ENCODE results near the gene CFHR2.
A peak's percentile ranks its signal among the peaks of the same experiment; 100 is the strongest.

CFHR2 gene

DNA sequence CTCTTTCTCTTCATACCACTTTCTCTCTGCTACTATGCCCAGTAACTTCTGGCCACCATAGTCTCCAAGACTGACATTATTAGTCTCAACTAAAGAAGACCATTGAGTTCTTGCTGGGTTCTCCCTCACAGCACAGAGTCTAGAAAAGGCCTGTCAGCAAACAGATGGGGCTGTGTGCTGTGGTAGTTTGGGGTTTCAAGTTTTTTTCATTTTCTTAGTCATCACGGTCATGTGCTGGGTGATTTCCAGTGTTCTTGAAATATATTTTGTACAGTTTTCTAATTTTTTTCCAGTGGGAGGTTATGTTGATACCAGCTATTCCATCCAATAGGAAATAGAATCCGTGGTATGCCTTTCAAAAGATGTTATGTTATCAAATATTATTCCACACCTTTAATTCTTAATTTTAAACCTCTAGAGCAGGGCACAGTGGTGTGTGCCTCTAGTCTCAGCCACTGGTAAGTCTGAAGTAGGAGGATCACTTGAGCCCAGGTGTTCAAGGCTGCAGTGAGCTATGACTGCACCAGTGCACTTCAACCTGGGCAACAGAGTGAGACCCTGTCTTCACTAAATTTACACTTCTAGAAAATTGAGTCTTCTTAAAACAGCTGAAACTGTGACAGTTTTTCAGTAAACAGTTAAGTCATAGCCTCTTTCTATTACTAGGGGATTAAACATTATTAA lies 8.3 kb downstream of the CFHR2 start:
- DNase-seq (ENCODE audit: low spot score) = peak; percentile 12
- TF ChIP-seq, protein P1, sequence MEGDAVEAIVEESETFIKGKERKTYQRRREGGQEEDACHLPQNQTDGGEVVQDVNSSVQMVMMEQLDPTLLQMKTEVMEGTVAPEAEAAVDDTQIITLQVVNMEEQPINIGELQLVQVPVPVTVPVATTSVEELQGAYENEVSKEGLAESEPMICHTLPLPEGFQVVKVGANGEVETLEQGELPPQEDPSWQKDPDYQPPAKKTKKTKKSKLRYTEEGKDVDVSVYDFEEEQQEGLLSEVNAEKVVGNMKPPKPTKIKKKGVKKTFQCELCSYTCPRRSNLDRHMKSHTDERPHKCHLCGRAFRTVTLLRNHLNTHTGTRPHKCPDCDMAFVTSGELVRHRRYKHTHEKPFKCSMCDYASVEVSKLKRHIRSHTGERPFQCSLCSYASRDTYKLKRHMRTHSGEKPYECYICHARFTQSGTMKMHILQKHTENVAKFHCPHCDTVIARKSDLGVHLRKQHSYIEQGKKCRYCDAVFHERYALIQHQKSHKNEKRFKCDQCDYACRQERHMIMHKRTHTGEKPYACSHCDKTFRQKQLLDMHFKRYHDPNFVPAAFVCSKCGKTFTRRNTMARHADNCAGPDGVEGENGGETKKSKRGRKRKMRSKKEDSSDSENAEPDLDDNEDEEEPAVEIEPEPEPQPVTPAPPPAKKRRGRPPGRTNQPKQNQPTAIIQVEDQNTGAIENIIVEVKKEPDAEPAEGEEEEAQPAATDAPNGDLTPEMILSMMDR (IDR thresholded peaks at IDR 0.05; ENCODE audit: extremely low read depth, missing control alignments) = no peak

DNA sequence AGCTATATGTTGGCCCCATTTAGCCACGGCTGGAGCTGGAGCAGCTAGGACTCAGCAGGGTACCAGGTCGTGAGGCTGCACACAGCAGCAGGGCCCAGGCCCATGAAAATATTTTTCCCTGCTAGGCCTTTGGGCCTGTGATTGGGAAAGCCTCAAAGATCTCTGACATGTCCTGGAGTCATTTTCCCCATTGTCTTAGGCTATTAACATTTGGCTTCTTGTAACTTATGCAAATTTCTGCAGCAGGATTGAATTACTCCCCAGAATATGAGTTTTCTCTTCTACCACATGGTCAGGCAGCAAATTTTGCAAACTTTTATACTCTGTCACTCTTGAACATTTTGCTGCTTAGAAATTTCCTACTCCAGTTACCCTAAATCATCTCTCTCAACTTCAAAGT lies 11.2 kb downstream of the CFHR2 start:
- TF ChIP-seq, protein P1 (IDR thresholded peaks at IDR 0.05; ENCODE audit: extremely low read depth, missing control alignments) = no peak
- no peak for DNase-seq (ENCODE audit: low spot score)

DNA sequence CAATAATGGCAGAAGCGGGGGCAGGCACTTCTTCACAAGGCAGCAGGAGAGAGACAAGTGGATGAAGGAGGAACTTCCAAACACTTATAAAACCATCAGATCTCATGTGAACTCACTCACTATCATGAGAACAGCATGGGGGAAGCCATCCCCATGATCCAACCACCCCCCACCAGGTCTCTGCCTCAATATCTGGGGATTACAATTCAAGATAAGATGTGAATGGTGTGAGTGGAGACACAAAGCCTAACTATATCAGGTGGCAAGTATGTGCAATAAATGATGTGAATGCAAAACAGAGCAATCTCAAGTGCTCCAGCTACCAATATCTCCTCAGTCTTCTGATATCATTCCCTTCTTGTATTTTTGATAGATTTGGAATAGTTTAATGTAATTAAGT lies 12.4 kb downstream of the CFHR2 start:
- no peak for DNase-seq (ENCODE audit: low spot score)
- TF ChIP-seq, protein P1 (IDR thresholded peaks at IDR 0.05; ENCODE audit: extremely low read depth, missing control alignments) = no peak

DNA sequence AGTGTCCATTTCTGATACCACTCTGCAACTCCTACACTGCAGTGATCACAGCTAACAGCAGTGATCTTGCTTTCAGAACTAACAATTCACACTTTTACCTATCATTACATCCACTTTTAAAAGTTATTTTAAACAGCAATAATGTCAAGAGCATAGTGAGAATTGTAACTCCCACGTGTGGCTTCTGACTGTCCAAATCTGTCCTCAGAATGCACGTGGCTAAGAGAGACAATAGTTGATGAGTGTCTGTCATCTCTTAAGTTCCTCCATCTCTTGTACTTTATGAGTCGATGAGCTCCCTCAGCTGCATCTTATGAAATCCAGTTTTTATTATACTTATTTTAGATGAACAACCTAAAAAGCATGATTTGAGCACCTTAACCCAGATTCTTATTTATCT lies 17.3 kb downstream of the CFHR2 start:
- no peak for DNase-seq (ENCODE audit: low spot score)
- TF ChIP-seq, protein P1 (IDR thresholded peaks at IDR 0.05; ENCODE audit: extremely low read depth, missing control alignments) = no peak

DNA sequence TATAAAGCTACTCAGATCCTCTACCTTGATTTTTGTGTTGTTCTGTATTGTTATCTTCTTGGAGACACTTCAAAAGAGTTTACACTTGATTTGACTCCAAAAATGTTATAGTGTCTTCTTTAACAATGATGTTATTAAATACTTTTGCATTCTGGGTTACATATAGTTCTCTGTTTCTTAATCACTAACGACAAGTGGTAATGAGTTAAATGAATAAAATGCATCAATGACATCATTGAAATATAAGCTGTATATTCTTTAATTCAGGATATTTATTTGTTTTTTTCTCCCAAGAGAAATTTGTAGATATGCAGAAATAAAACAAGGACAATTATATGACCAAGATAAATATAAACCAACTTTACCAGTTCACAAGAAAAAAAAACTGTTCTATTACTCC lies 26.6 kb downstream of the CFHR2 start:
- TF ChIP-seq, protein P1 (IDR thresholded peaks at IDR 0.05; ENCODE audit: extremely low read depth, missing control alignments) = no peak
- DNase-seq (ENCODE audit: low spot score) = no peak

DNA sequence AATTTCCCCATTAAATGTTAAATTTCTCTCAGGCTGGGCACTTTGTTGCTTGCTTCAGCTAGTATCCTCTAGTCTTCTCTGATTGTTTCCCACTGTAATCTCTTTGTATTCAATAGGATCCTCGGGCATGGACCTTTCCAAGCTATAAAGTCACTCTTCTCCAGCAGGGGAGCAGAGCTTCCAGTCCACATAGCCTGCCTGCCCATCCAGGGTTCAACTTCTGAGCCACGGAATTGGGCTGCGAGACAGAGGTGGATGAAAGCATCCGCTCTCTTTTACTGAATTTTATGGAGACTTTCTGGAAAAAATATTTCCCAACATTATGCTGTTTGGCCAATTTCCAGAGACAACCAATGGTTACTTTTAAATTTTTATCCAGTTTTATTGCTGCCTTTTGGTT lies 32.7 kb downstream of the CFHR2 start:
- TF ChIP-seq, protein P1 (IDR thresholded peaks at IDR 0.05; ENCODE audit: extremely low read depth, missing control alignments) = no peak
- no peak for DNase-seq (ENCODE audit: low spot score)

DNA sequence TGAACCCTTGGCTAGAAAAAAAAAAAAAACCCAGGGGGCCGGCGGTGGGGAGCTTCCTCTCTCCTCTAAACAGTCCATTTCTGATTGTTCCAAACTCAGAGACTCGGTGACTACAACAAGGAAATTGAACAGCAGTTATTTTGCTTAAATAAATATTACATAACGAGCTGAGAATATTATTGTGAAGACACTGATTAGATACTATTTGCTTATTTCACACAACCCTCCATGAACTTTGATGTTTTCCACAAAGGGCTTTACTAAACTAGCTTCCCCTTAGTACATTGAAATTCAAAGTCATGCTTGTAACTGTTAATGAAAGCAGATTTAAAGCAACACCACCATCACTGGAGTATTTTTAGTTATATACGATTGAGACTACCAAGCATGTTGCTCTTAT lies 33.7 kb downstream of the CFHR2 start, which contains the start of gene CFHR5:
Gene CFHR5 (plus strand): TSS at position 279 of the 400 bp plus-strand sequence. CDS start 109 bp downstream, at position 388.
- no peak for DNase-seq (ENCODE audit: low spot score)
- TF ChIP-seq, protein P1 (IDR thresholded peaks at IDR 0.05; ENCODE audit: extremely low read depth, missing control alignments) = no peak

Measured in GM20000 (cell line).